Measurements from ENCODE around the gene FAM227B.

DNA sequence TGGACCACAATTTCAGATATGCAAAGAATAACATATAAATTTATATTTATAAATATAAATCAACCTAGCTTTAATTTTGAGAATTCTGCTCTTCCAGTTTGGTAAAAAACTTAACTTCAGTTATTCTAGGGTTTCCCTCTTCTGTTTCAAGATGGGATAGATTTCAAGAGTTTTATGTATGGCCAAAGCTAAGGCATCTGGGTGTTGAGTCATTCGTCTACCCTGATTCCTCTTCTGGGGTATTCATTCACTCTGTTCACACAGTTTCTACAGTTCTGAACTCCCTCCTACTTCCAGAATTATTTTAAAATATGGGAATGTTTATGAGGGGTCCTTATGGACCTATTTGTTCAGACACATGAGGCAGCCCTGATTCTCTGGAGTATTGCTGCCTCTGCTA, 201.8 kb downstream of the FAM227B start:
- TF ChIP-seq, protein P1, sequence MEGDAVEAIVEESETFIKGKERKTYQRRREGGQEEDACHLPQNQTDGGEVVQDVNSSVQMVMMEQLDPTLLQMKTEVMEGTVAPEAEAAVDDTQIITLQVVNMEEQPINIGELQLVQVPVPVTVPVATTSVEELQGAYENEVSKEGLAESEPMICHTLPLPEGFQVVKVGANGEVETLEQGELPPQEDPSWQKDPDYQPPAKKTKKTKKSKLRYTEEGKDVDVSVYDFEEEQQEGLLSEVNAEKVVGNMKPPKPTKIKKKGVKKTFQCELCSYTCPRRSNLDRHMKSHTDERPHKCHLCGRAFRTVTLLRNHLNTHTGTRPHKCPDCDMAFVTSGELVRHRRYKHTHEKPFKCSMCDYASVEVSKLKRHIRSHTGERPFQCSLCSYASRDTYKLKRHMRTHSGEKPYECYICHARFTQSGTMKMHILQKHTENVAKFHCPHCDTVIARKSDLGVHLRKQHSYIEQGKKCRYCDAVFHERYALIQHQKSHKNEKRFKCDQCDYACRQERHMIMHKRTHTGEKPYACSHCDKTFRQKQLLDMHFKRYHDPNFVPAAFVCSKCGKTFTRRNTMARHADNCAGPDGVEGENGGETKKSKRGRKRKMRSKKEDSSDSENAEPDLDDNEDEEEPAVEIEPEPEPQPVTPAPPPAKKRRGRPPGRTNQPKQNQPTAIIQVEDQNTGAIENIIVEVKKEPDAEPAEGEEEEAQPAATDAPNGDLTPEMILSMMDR (conservative IDR thresholded peaks at IDR 0.05; ENCODE audit: low read length) = no peak
- no peak for TF ChIP-seq EZH2phosphoT487 (IDR thresholded peaks at IDR 0.05; ENCODE audit: borderline replicate concordance)

Measured in Loucy (cell line).